GM18511 (cell line): ENCODE data around the gene SLC10A7.

Experiments used
- ATAC-seq: cut with Tn5 transposase; IDR thresholded peaks from one replicate; pipeline ENCODE4 v1.9.1; 2021; ENCODE audit warnings: mild to moderate bottlenecking, moderate library complexity; ENCODE audit not compliant: unreplicated experiment

The SLC10A7 gene, protein sequence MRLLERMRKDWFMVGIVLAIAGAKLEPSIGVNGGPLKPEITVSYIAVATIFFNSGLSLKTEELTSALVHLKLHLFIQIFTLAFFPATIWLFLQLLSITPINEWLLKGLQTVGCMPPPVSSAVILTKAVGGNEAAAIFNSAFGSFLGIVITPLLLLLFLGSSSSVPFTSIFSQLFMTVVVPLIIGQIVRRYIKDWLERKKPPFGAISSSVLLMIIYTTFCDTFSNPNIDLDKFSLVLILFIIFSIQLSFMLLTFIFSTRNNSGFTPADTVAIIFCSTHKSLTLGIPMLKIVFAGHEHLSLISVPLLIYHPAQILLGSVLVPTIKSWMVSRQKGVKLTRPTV

DNA sequence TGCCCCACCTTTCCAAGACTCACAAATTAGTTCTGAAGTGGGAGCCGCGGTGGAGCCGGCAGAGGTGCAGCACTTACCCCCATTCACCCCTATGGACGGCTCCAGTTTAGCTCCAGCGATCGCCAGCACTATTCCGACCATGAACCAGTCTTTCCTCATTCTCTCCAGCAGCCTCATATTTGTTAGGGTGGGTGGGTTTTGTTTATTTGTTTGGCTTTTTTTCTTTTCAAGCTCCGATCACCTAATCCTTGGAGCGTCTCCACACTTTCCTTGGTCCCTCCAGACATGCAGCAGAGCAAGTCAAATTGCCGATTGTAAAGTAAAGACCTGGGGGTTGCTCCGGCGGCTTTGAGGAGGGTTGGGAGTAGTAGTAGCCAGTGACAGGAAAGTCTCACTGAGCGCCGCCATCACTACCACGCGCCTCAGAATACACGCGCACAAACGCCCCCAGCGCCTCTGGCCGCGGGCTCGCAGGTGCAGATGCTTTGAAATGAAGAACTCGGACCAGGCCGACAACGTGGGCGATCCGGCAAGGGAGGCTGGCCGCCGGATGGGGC, at the start of gene SLC10A7:
Gene SLC10A7 (minus strand): TSS at position 400 of the 557 bp plus-strand sequence. CDS start 223 bp downstream, at position 177.
- peak; percentile 87 for ATAC-seq

DNA sequence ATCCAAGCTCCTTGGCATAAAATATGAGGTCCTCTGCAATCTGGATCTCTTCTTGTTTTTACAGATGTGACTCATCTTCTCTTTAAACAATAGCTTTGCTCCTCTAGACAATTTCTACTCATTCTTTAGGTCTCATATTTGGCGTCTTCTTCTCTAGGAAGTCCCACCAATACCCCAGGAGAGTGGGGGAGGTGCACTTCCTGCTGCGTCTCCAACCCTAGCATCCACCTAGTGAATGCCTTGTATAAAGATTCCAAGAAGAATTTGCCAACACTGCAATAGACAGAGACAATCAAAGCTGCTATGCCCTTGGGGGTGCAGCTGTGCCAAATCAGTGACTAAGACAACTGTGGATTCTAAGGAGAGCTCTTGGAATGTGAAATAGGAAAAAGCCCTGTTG, 45.7 kb upstream of the SLC10A7 start:
- no peak for ATAC-seq

DNA sequence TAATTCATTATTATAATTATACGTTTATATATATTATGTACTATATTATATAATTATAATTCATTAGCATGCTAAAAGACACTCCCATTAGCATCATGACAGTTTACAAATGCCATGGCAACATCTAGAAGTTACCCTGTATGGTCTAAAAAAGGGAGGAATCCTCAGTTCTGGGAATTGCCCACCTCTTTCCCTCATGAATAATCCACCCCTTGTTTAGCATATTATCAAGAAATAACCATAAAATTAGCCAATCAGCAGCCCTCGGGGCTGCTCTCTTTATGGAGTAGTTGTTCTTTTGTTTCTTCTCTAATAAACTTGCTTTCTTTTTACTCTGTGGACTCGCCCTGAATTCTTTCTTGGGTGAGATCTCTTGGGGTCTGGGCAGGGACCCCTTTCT, 42.8 kb upstream of the SLC10A7 start:
- no peak for ATAC-seq

DNA sequence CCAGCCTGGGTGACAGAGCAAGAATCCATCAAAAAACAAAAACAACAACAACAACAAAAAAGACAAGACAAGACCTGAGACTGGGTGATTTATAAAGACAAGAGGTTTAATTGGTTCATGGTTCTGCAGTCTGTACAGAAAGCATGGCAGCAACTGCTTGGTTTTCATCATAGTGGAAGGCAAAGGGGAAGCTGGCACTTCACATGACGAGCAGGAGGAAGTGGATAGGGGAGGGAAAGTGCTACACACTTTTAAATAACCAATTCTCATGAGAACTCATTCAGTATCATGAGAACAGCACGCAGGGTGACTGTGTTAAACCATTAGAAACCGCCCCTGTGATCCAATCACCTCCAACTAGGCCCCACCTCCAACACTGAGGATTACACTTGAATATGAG, 28.4 kb upstream of the SLC10A7 start:
- ATAC-seq, result no peak

DNA sequence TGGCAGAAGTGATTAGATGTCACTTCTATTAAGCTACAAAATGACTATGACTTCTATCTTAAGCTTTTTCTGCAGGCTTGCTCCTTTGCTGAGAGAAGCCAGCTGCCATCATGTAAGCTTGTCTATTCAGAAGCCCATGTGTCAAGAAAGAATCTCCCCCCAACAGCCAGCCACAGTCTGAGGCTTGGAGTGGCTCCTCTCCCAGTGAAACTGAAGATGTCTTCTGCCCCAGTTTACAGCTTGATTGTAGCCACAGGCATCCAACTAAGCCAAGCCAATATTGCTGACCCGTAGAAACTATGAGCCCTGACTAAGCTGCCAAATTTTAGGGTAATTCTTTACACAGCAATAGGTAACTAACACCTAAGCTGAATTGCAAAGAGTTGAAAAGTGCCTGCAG, 26.7 kb upstream of the SLC10A7 start:
- no peak for ATAC-seq

DNA sequence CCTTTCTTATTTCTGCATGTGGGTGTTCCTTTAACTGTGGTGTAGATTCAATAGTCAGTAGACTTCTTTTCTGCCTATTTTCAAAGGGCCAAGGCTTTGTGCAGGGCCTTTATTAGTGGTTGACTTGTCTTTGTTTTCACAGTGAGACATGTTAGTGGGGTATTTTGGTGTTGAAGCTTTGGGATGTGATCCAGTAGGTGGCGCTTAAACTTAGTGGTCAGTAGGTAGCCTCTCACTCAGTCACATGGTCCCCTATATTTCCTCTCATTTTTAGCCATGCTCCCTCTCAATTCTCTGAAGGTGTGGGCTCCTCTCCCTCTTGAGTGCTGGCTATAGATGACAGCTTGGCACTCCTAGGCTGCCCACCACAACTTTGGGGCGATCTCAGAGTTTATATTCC, 23.4 kb upstream of the SLC10A7 start:
- ATAC-seq, result peak; percentile 68

DNA sequence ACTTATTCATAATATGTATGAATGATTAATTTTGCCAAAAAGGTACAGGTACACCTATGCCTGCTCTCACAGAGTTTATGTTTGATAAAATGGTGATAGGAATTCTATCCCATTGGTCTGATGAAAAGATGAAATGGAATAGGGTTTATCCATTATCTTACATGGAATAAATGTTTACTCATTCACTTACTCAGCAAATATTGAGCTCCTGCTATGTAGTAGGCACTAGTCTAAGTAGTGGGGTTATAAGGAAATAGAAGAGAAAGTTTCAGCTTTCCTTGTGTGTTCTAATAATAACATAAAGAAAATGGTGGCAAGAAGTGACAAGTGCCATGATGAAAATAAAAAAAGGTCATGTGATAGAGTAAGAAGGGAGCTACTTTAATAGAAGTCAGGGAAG, 12.4 kb upstream of the SLC10A7 start:
- ATAC-seq, result no peak

DNA sequence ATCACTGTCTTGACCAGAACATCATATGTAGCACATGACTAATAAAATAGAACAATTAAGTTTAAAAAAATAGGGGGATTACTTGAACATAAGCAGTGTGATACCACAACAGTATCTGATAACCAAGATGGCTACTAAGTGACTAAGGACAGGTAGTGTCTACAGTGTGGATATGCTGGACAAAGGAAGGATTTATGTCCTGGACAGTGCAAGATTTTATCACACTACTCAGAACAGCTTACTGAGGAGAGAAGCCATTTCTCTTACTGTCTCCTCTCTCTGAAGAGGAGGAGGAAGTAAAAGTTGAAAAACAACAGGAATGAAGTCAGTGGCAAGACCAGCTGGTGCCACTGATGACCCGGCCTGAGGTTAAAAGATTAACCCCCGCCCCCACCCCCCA, 4.0 kb upstream of the SLC10A7 start:
- ATAC-seq, result no peak

DNA sequence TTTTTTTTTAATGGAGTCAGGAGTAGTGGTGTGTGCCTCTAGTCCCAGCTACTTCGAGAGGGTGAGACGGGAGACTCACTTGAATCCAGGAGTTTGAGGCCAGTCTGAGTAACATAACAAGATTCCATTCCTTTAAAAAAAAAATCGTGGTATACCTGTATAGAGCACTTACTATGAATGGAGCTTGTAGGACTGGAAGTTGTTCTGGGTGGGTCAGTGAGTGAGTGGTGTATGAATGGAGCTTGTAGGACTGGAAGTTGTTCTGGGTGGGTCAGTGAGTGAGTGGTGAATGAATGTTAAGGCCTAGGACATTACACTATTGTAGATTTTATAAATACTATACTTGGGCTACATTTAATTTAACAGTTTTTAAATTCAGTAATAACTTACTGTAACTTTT, 2.9 kb upstream of the SLC10A7 start:
- no peak for ATAC-seq

DNA sequence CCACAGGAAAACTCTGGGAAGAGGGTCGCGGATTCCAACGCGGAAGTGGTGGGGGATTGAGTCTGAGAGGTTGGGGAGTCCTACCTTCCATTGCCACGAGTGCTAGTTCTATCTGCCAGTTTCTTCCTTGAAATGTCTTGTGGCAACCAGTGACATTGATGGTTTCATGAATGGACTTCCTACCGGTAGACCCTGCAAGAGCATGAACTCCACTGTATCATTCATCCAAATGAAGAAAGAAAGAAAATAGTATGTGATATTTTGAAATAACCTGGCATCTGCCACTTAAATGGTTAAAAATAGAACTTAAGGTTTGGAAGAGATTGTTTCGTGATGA, 1.1 kb upstream of the SLC10A7 start:
- peak; percentile 27 for ATAC-seq

DNA sequence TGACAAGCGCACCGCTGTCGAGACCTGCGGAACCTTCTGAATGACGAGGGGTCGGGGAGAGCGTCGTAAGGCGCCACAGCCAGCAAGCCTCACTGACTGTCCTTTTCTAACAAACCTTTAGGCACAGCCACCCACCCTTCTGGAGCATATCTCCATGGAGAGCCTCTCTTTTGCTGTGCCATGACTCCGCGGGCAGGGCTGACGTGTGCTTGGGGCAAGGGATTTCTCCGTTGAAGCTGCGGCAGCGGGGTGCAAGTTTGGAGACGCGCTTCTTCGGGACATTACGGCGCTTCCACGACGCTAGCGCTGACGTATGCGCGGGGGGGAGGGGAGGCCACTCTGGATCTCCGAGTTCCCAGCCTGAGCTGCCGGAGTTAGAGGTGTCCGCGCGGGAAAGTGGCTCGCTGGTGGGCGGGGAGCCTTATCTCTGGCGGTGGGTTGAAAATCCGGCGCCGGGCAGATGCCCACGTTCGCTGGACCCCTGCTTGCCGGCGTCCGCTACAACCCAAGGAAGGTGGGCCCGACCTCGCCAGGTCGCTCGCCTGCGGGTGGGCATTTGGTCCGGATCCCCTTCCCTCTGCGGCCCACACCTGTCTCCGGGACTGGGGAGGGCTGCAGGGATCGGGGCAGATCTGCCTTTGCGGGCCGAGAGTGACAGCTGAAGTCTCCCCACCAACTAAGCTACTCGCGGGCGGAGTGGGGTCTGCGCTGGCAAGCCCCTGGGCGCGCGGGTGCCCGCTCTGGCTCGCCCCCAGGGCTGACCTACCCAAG, 543 bp upstream of the SLC10A7 start:
- ATAC-seq, result peak; percentile 82

DNA sequence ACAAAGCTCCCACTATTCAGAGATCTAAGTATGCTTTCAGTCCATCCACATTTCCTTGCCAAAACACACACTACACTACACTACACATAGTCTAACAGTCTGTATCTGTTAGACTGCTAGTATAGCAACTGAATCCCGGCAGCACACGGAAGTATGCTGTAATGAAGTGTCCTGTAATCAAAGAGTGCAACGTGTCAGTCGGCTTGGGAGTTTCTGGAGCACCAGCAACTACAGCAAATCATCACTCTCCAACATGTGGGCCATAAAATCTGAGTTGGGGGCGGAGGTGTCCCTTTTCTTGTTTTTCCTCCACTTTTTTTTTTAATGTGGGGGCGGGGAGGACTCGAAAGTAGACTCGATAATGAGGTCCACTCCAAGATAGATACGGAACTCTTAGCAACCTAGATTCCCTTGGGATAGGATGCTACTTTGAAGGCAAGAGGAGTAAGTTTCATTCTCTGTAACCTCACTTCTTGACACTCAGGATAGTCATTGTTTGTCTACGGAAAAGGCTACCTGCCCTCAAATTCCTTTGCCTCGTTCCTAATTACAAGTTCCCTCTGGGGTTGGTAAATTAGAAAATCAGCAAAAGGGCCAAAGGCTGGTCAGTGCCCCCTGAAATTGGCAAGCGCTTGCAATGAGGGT, 722 bp downstream of the SLC10A7 start:
- peak; percentile 32 for ATAC-seq

DNA sequence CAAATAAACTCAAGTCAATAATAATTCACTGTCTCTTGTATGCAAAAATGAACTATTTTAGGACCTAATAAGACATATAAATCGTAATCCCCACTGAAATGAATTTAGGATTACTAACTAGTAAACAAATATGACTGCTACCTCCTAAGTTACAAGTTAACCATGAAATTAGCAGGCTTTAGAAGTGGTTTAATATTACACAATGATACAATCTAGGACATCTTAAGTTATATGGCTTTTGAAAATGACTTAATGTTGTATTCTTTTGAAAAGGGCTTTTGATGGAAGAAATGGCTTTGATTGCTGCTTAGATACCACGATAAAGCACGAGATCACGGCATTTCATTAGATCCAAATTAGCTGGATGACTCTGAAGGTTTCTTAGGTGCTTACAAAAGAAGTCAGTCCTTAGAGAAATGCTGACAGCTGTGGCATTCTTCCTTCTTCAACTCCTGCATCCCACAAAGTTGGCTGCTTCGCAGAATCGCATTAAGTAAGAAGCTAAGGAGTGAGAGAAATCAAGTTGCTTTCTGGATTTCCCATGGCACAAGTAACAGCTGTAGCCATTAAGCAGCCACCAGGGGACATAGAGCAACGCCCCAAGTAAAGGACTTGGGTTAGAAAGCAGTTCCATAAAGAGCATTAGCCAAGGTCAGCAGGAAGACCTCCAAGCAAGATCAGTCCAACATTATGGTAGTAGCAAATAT, 6.9 kb downstream of the SLC10A7 start:
- ATAC-seq, result no peak

DNA sequence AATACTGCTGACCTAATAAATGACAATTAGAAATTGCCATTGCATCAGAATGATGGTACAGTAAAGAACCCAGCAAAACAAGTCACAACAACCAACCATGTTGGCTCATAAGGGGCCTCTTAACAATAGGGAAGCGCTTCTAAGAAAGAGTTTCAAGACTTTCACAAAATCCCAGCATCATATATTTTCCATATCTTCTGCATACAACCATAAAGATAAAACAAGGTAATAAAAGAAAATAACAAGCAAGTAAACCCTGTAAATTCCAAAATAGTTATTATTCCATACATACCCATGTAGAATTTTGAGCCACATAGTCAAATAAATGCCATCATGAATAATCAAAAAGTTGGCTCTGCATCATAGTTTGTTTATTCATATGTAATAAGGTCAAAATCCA, 8.2 kb downstream of the SLC10A7 start:
- ATAC-seq, result no peak

DNA sequence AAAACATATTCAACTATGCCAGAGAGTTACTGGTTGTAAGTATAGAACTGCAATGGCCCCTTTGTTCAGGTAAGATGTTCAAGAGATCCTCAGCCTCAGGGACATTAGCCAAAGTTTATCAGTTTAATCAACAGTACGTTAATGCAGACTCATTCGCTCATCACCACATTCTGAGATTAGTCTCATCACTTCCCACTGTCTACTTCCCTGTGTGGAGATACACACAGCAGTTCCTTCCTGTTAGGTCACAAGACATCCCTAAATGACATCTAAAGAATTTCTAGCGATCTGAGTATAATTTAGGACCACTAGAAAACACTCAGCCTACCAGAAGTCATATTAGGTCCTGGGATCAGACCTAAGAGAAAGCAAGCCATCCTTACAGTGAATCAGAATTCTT, 10.4 kb downstream of the SLC10A7 start:
- no peak for ATAC-seq

DNA sequence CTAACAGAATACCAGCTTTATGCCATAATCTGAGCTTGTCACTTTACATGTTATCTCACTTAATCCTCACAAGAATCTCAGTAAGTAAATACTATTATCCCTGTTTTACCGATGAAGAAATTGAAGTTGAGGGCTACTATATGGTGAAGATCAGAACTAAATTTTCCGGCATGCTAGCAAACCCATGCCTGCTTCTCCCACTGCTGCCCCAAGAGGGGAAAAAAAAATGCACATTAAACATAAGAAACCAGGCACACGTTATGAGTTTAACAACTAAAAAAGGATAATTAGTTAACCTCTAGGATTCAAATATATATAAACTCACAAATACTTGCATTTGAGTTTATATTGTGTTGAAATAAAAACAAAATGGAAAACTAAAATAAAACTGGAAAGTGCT, 10.8 kb downstream of the SLC10A7 start:
- ATAC-seq, result no peak

DNA sequence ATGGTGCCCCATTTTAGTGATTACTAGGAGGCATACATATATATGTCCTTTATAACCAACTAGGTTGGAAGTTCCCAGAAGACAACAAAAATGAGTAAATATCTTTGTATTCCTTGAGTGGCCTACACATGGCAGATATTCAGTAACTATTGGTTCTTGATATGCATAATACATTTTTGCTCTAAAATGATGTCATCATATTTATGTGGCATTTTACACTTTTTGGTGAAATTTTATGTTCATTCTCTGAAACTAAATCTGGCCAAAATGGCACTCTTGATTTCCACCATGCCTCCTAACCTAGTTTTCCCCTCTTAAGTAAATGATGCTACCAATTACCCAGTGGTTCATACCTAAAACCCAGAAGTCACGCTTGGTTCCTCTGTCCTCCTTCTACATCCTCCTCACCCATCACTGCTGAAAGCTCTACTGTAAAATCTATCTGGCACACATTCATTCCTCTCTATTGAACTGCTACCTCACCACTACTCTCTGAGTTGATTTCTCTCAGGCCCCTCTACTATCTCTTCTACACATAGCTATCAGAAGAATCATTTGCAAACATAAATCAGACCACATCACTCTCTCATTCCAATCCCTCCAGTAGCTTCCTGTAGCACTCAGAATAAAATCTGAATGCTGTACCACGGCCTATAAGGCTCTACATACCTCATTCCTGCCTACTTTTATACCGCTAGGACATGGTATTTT, 13.4 kb downstream of the SLC10A7 start:
- ATAC-seq, result no peak

DNA sequence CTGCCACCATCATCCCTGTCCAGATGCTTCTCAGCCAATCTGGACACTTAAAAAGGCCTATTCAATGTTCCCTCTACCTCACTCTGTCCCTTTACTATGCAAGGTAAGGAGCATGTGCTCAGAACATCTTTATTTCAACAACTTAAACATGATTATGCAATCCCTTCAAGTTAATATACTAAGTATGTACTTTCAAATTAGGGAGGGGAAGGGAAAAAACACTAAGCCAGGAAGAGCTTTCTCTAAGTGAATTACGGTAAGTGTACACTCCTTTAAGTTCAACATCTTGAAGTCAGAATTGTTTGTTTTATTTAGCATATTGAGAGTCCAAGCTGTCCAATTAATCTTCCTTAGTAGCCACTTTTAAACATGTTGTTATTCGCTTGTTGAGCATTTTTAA, 14.1 kb downstream of the SLC10A7 start:
- ATAC-seq, result no peak

DNA sequence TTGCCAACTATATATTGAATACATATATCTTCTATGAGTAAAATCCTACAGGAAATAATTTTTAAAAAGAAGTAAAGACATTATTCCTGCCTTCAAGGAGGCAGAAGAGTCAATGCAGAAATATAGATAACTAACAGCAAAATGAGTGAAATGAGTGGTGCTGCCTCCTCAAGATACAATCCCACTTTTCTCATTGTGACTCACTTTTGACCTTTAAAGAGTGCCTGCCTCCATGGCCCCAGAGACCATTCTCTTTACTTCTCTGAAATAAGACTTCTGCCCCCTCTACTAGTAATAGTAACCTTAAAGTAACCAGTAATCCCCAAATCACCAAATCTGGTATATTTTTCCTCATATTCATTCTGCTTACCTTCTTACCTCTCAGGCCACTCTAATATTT, 15.5 kb downstream of the SLC10A7 start:
- ATAC-seq, result no peak

DNA sequence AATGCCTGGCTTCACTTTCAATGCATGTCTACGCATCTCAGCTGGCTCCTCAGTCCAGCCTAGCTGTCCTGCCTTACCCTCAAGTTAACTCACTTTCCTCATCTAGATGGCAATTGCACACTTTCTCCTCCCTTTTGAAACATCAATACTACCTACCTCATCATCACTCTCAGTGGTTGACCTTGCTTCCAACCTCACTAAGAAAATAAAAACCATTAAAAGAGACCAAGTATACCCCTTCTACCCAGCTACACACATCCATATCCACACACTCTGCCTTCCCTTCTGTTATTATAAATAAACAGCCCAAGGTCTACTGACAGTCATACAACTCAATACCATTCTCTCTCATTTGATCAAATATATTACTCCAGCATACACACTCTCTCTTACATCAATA, 21.5 kb downstream of the SLC10A7 start:
- no peak for ATAC-seq

DNA sequence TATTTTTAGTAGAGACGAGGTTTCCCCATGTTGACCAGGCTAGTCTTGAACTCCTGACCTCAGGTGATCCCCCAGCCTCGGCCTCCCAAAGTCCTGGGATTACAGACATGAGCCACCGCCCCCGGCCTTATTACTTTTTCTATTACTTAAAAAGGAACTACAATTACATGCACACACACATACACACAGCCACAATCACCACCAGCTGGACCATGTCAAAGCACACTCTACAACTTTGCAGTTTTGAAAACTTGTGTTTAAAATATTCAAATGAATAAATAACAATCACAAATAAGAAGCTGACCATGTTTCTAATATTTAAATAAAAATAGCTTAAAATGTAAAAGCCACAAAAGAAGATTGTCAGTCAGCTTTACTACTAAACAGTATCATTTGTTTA, 23.4 kb downstream of the SLC10A7 start:
- no peak for ATAC-seq
